Keratinocyte (primary cell): ENCODE data around the gene NEK6.

Experiments
- CTCF ChIP-seq, 3 experiments: IDR thresholded peaks in 1 of 3; conservative IDR thresholded peaks in 1 of 3; optimal IDR thresholded peaks in 1 of 3; 2 replicates in 2 of 3; 3 replicates in 1 of 3; pipeline versions ENCODE3 to v1.5.1; 2011; ENCODE audit warnings: low read length in 3 of 3, mild to moderate bottlenecking in 3 of 3, moderate library complexity in 2 of 3, control low read depth in 1 of 3, inconsistent platforms in 1 of 3; ENCODE audit not compliant: insufficient read depth in 2 of 3; ENCODE audit errors: extremely low read depth in 1 of 3
- EZH2 ChIP-seq: IDR thresholded peaks from one replicate; pipeline ENCODE4 v1.6.1; 2012; ENCODE audit warnings: inconsistent platforms, mild to moderate bottlenecking, low read length, moderate library complexity

GRCh38 chr9:124299515-124300090, 41.9 kb downstream of the NEK6 start:
- no peak for TF ChIP-seq CTCF (optimal IDR thresholded peaks at IDR 0.05 in 1 of 3, IDR thresholded peaks at IDR 0.05 in 1 of 3, conservative IDR thresholded peaks at IDR 0.05 in 1 of 3; ENCODE audit: extremely low read depth in 1 of 3, insufficient read depth in 2 of 3, low read length in 3 of 3)
- TF ChIP-seq EZH2: no peak
